Islet precursor cell (in vitro differentiated cells): ENCODE data around the gene NFIA.

Experiments used
- DNase-seq: peaks from one replicate; pipeline ENCODE4 v3.0.0-alpha.2; 2018

The NFIA gene

GRCh38 chr1:61386323-61386722 is 304.0 kb downstream of the NFIA start:
- no peak for DNase-seq

GRCh38 chr1:61386770-61387169 is 304.4 kb downstream of the NFIA start:
- DNase-seq: no peak

- DNase-seq: no peak
Measured at GRCh38 chr1:61387829-61388228, 305.5 kb downstream of the NFIA start.

- no peak for DNase-seq
Measured at GRCh38 chr1:61388566-61388965, 306.2 kb downstream of the NFIA start.

- no peak for DNase-seq
Measured at GRCh38 chr1:61389194-61389925, 307.0 kb downstream of the NFIA start.

GRCh38 chr1:61389926-61390845 is 307.8 kb downstream of the NFIA start:
- DNase-seq: no peak

DNA sequence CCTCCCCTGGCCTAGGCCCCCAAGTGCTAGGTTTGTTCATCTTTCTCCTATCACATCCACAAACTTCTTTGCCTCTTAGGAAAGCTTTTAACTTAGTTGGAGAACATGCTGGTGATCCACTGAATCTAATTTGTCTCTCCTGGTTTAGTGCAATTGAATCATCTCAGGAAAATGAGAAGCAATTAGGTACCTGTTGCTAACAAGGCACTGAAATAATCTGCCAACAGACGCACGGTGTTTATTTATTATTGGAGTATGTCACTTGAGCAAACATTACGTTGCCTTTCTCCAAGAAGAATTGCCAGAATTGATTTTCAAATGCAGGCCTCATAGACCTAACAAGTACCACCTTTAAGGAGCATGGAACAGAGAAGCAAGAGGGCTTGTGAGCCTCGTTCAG is 309.4 kb downstream of the NFIA start:
- DNase-seq: no peak

DNA sequence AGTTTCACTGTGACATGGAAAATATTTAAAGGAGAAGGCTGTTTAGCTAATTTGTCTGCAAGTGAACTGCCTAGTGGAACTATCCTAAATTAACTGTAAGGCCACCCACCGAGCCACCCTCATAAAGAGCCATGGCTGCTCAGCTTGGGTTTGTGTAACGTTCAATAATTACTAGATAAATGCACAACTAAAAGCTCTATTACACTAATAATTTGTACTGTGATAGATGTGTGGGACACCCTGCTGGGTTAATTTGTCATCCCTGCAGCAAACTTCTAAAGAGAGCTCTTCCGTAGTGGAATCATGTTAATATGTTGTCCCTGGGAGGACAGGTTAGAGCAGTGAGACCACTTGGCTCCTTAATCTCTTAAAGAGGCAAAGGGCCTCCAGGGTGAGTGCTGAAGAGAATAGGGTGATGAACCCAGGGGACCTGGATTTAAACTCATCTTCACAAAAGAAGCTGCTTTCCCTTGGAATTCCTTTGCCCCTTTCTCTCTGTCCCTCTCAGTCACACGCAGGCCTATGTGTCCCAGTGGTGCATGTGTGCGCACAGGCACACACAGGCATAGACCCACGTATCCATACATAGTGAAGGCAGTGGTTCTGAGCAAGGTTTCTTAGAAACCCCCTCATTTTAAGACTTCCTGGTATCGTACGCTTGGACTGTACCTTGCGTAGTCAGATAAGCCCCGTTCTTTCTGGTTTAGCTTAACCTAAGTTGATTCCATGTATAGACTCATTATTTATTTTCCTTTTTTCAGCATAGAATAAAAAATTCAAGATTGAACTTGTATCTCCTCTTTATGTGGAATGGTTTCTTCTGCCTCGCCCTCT is 310.3 kb downstream of the NFIA start:
- DNase-seq: no peak

DNA sequence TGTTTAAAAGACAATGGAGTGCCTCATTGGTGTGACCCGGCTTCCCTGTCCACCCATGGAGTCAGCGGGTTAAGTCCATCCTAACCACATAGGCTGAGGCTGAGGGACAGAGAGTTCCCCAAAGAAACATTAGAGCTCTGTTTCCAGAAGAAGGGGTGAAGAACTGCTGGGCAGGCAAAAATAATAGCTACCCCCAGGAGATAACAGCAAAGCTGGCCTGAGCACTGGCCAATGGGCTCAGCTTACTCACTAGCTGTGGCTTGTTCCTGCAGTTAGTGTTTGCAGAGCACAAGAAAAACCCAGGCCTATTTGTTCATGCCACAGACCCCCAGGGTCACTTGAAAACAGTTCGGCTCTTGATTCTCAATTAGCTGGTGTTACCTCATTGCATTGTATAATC is 311.2 kb downstream of the NFIA start:
- no peak for DNase-seq

DNA sequence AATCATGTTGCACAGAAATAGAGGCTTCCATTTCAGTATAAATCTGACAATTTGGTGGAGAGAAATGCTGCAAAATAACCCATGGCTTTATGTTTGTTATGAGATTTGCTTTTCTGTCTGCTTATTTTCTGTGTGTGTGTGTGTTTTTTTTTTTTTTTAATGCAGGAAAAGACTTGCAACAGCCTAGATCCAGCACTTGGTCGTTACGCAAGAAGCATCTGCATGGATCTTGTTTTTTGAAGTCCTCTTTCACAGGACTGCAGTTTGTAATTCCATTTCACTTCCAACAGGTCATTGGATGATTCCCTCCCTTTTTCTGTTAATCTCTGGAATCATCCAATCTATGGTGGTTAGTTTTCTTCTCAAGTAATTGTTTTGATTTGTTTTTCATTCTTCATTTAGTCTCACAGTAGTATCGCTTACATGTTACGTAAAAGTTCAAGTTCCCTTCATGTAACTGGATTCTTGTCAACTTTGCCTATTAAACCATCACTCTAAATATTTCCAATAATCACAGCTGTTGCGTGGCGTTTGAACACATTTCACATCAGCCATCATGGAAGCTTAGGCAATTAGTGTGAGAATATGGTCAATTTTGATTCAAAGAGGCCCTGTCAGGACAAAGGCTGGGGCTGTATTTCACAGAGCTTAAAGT is 312.9 kb downstream of the NFIA start:
- DNase-seq: no peak

DNA sequence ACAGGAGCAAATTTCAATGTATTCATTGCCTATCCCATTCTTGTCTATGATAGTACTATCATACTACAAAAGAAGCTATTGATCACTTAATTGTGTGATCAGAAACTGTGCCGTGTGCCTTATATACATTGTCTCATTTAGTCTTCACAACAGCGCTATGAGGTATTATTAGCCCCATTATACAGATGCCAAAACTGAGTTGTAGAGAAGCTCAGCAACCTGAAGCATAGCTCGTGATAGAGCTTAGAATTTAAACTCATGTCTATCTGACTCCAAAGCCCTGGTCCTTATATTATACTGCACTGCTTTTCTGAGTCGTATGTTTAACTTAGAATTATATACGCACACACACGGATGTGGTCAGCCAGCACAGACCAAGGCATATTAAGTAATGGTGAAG is 315.1 kb downstream of the NFIA start:
- no peak for DNase-seq

DNA sequence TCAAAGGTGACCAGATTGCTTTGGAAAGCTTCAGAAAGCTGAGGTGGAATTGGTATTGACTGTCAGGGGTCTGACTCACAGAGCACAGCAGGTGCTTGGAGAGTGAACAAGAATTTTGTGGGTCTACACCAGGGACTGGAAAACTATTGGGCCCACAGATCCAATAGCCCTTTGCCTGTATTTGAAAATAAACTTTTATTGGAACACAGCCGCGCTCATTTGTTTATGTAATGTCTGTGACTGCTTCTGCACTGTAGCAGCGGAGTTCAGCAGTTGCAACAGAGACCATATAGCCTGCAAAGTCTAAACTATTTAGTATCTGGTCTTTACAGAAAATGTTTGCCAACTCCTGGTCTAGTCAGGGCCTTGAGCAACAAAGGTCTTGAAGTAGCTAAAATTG is 315.6 kb downstream of the NFIA start:
- no peak for DNase-seq

DNA sequence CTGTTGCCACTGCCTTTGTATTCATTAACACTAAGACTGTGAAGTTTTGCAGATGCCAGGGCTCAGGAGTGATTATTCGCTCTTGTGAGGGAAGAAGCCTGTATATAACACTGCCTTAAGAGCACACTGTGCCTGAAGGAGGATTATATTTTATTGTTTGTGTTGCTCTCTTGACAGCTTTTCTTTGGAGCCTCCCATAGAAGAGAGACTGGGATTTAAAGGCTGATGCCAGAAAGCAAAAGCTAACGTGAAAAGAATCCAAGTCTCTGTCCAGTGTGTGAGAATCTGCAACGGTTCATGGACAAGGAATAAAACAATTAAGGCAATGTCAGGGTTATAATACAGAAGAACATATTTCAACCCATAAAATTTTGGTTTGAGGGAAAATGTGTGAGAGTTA is 316.8 kb downstream of the NFIA start:
- DNase-seq: no peak

- DNase-seq: no peak
Measured at GRCh38 chr1:61400131-61400770, 317.9 kb downstream of the NFIA start.

GRCh38 chr1:61400997-61401396 is 318.6 kb downstream of the NFIA start:
- DNase-seq: no peak

- DNase-seq: no peak
Measured at GRCh38 chr1:61403679-61404596, 321.6 kb downstream of the NFIA start.

- DNase-seq: no peak
Measured at GRCh38 chr1:61404597-61405376, 322.4 kb downstream of the NFIA start.

DNA sequence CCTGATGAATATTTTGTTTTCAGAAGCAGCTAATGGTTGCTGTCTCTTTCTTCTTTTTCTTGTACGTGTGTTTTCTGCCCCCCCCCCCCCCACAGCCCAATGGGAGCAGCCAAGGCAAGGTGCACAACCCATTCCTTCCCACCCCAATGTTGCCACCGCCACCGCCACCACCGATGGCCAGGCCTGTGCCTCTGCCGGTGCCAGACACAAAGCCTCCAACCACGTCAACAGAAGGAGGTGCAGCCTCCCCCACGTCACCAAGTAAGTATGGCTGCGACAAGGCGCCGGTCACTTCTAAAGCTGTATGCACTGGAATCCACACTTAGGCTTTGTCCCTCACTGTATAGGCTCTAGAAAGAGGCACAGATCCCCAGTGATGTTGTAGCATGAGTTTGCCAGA is 324.1 kb downstream of the NFIA start:
- DNase-seq: no peak

DNA sequence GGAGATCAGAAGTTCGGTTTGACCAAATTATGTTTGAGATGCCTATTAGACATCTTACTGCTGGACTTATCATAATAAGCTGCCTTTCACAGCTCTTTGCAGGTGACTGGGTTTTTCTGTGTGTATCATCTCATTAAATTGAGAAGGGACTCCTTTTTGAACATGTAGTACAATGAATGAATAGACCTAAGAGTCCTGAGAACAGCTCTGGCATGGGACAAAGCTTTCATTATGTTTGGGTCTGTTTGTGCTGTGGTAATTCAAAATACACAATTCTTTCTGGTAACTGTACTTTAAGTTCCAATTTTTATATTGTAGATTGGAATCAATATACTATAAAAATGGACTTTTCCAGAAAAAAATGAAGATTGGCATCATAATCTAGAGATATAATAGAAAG is 330.2 kb downstream of the NFIA start:
- DNase-seq: no peak

GRCh38 chr1:61419196-61419595 is 336.8 kb downstream of the NFIA start:
- DNase-seq: no peak
